Kidney (tissue), 14 donors: ENCODE results near the gene TTC33. TPM values are rescaled to one million over a fixed set of nuclear protein-coding genes. Genes with fewer than 3 reads are reported as not detected.

Experiments
- DNase-seq, 5 donors: peaks; one replicate each; pipeline ENCODE4 v3.0.0-alpha.2; 2013 to 2020
- FAIRE-seq: peaks from 2 replicates; lab custom pipeline; 2012; peaks lifted over from hg19 to GRCh38; lab: Jason Lieb, UNC
- H3K27ac ChIP-seq, 2 donors: one replicate each; pipeline ENCODE4 v1.7.0; 2013; ENCODE audit warnings: low read depth in 2 of 2, low read length in 2 of 2, inconsistent platforms in 1 of 2
- H3K27me3 ChIP-seq: one replicate; pipeline ENCODE4 v1.7.1; 2013; ENCODE audit warnings: low read length, inconsistent platforms; ENCODE audit not compliant: control insufficient read depth, insufficient read depth
- H3K36me3 ChIP-seq, 3 donors: one replicate each; pipeline versions ENCODE4 v1.7.0 to v1.7.1; 2013; ENCODE audit warnings: low read length in 3 of 3, control low read depth in 1 of 3, inconsistent platforms in 1 of 3; ENCODE audit not compliant: insufficient read depth in 3 of 3, control insufficient read depth in 2 of 3
- H3K4me1 ChIP-seq, 3 donors: one replicate each; pipeline versions ENCODE4 v1.7.0 to v1.7.1; 2013; ENCODE audit warnings: low read length in 3 of 3, inconsistent platforms in 1 of 3, low read depth in 1 of 3; ENCODE audit not compliant: control insufficient read depth in 2 of 3, insufficient read depth in 2 of 3
- H3K4me3 ChIP-seq, 3 donors: one replicate each; pipeline versions ENCODE4 v1.7.0 to v1.8.1; 2013; ENCODE audit warnings: low read length in 3 of 3, control low read depth in 1 of 3, inconsistent platforms in 1 of 3
- H3K9ac ChIP-seq, 3 donors: one replicate each; pipeline versions ENCODE4 v1.7.0 to v1.7.1; 2013; ENCODE audit warnings: low read length in 3 of 3, control low read depth in 1 of 3, inconsistent platforms in 1 of 3
- H3K9me3 ChIP-seq, 3 donors: one replicate each; pipeline versions ENCODE4 v1.7.0 to v1.7.1; 2013; ENCODE audit warnings: low read length in 3 of 3, control low read depth in 1 of 3, inconsistent platforms in 1 of 3; ENCODE audit not compliant: control insufficient read depth in 2 of 3, insufficient read depth in 1 of 3
- CTCF ChIP-seq: IDR thresholded peaks from 3 replicates; pipeline ENCODE4 v1.5.1; 2012; ENCODE audit warnings: mild to moderate bottlenecking, moderate library complexity, borderline replicate concordance; ENCODE audit not compliant: insufficient read depth; ENCODE audit errors: extremely low read depth
- intact Hi-C: fragments of 100-400 bp; cut with DNase I; formaldehyde crosslinking; loops from one replicate; pipeline ENCODE4 v1.11.1; 2022
- polyA plus RNA-seq: library from polyadenylated mRNA; stranded (reverse); fragments of 350-450 nt; fragmentation: Illumina TruSeq; extraction: RNeasy Lipid Tissue Mini Kit (QIAGEN cat#74804); gene quantifications from one replicate; pipeline ENCODE4 v1.2.3, GENCODE V29; 2014; ENCODE audit warnings: low read depth, low replicate concordance; ENCODE audit not compliant: insufficient read depth
- total RNA-seq: library from RNA; stranded (reverse); fragmentation: NEBNext Ultra II Directional; extraction: Animal tissue kit (Norgen Biotek cat#: 25700); gene quantifications from one replicate; pipeline ENCODE4 v1.2.1, GENCODE V29; 2021
- donor health status: control.
- donor health status: control.
- donor health status: control.
- donor health status: control.
- donor health status: control.
- donor health status: DM: yes; HTN: yes; CAD: no.
- donor health status: Normal renal cell carcinoma (clear cell type).

Gene TTC33
- total and polyA plus RNA-seq, 2 donors from 2014 or later, result 7.1 to 20.1 TPM

GRCh38 chr5:40776658-40776977, 20.9 kb upstream of the TTC33 start:
- DNase-seq, result no peak
- H3K36me3 ChIP-seq, result peaks cover 2 to 13% (median 2%) of the 10 kb centered on the region in 3 donors
- no peak overlapping the region for H3K9ac ChIP-seq
- TF ChIP-seq CTCF, result no peak
- no peak overlapping the region for H3K4me3 ChIP-seq
- intact Hi-C loops, result no loop called here
- no peak for FAIRE-seq
- no peaks in the 10 kb centered on the region for H3K9me3 ChIP-seq
- no peak overlapping the region for H3K27ac ChIP-seq
- no peaks in the 10 kb centered on the region for H3K27me3 ChIP-seq
- peaks cover 0 to 7% (median under 1%) of the 10 kb centered on the region in 3 donors for H3K4me1 ChIP-seq

GRCh38 chr5:40775846-40776657, 20.3 kb upstream of the TTC33 start:
- no peak for FAIRE-seq
- Histone ChIP-seq H3K36me3 (peaks cover 2 to 18% (median 2%) of the 10 kb centered on the region in 3 donors), H3K9ac (no peak overlapping the region), H3K27ac (no peak overlapping the region), H3K9me3 (no peaks in the 10 kb centered on the region), H3K4me3 (no peak overlapping the region), H3K4me1 (peaks cover 0 to 7% (median 0%) of the 10 kb centered on the region in 3 donors), H3K27me3 (no peaks in the 10 kb centered on the region)
- intact Hi-C loops, result no loop called here
- DNase-seq, result no peak
- no peak for TF ChIP-seq CTCF

- Histone ChIP-seq H3K9ac (no peak overlapping the region), H3K36me3 (peaks cover 2 to 19% (median 2%) of the 10 kb centered on the region in 3 donors), H3K4me3 (no peak overlapping the region), H3K4me1 (peaks cover 0 to 7% (median 0%) of the 10 kb centered on the region in 3 donors), H3K9me3 (no peaks in the 10 kb centered on the region), H3K27ac (no peak overlapping the region), H3K27me3 (no peaks in the 10 kb centered on the region)
- FAIRE-seq (no peak), DNase-seq (no peak)
- intact Hi-C loops, result no loop called here
- no peak for TF ChIP-seq CTCF
Measured at GRCh38 chr5:40775085-40775845, 19.5 kb upstream of the TTC33 start.
